ENCODE data around the gene LDB3.

- no peak for TF ChIP-seq CTCF (conservative IDR thresholded peaks at IDR 0.05 in 1 of 2, IDR thresholded peaks at IDR 0.05 in 1 of 2; ENCODE audit: low read depth in 1 of 2, low read length in 2 of 2)
- no peak for TF ChIP-seq EZH2 (IDR thresholded peaks at IDR 0.05; ENCODE audit: low read length, missing control alignments)
These were observed 100.2 kb downstream of the LDB3 start for GRCh38 chr10:86768412-86769062.

Data from fibroblast of lung (primary cell).